Neural cell (in vitro differentiated cells): ENCODE data around the gene CABLES2.

ENCODE experiments used
- EP300 ChIP-seq: fragments of 450-650 bp; conservative IDR thresholded peaks from 2 replicates; pipeline ENCODE4 v1.6.1; 2014; ENCODE audit warnings: antibody characterized with exemption, mild to moderate bottlenecking, moderate library complexity; ENCODE audit not compliant: poor library complexity, severe bottlenecking
- EZH2 ChIP-seq: fragments of 200-600, 300-800 bp; shearing (Covaris generic), sonication (generic); IDR thresholded peaks from 2 replicates; pipeline ENCODE4 v1.6.1; 2014; ENCODE audit warnings: antibody characterized with exemption, low read length, borderline replicate concordance, mild to moderate bottlenecking; ENCODE audit not compliant: insufficient read depth, poor library complexity, severe bottlenecking
- SMC3 ChIP-seq: fragments of 450-650 bp; conservative IDR thresholded peaks from 2 replicates; pipeline ENCODE4 v1.6.1; 2014; ENCODE audit warnings: antibody characterized with exemption, mild to moderate bottlenecking, moderate library complexity; ENCODE audit not compliant: poor library complexity
- TAF1 ChIP-seq: IDR thresholded peaks from 2 replicates; pipeline ENCODE4 v1.6.1; 2012; ENCODE audit warnings: low read depth
- TF ChIP-seq, protein P1 (sequence below): fragments of 450-650 bp; IDR thresholded peaks from 2 replicates; pipeline ENCODE4 v1.5.1; 2014; ENCODE audit warnings: antibody characterized with exemption, mild to moderate bottlenecking, moderate library complexity; ENCODE audit not compliant: poor library complexity, severe bottlenecking

DNA sequence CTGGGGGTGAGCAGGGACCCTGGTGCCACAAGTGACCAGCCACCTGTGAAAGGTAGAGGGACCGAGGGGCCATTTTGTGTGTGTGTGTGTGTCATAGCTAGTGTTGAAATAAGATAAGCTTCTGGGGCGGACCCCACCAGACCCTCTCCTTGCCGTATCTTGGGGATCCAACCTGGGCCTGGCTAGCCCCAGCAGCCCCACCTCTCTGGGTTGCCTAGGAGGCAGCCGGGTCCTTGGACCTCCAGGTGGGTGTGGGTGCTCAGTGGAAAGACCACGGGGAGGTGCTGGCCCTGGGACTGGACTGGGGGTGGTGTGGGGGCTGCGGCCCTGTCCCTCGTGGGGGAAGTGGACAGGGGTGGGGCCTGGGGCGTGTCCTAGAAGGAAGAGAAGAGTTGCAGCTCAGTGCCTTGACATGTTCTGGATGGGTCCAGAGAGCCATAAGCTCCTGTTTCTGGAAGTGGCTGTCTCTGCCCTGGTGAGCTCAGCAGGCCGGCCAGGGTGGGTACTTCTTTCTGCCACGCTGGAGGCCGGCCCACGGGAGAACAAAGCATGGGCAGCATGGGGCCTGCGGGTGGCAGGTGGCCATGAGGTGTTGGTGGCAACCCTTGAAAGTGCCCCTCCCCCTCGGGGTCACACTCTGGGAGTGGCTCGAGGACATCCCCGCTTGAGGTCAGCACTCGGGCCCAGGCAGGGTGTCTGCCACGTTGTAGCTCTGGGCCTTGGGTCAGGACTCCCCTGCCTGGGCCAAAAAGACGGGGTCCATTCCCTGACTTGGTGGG is 11.8 kb upstream of the CABLES2 start:
- no peak for TF ChIP-seq EZH2
- TF ChIP-seq, protein P1, sequence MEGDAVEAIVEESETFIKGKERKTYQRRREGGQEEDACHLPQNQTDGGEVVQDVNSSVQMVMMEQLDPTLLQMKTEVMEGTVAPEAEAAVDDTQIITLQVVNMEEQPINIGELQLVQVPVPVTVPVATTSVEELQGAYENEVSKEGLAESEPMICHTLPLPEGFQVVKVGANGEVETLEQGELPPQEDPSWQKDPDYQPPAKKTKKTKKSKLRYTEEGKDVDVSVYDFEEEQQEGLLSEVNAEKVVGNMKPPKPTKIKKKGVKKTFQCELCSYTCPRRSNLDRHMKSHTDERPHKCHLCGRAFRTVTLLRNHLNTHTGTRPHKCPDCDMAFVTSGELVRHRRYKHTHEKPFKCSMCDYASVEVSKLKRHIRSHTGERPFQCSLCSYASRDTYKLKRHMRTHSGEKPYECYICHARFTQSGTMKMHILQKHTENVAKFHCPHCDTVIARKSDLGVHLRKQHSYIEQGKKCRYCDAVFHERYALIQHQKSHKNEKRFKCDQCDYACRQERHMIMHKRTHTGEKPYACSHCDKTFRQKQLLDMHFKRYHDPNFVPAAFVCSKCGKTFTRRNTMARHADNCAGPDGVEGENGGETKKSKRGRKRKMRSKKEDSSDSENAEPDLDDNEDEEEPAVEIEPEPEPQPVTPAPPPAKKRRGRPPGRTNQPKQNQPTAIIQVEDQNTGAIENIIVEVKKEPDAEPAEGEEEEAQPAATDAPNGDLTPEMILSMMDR = no peak
- TF ChIP-seq SMC3 = no peak
- TF ChIP-seq EP300 = no peak
- no peak for TF ChIP-seq TAF1
